GM12872 (cell line): ENCODE measurements around the gene TNFAIP2.

ENCODE experiments used
- TF ChIP-seq, protein P1 (sequence below): IDR thresholded peaks from 3 replicates; pipeline ENCODE4 v1.5.1; 2011; ENCODE audit warnings: low read depth, mild to moderate bottlenecking, low read length, moderate library complexity; ENCODE audit not compliant: insufficient read depth

Gene TNFAIP2

DNA sequence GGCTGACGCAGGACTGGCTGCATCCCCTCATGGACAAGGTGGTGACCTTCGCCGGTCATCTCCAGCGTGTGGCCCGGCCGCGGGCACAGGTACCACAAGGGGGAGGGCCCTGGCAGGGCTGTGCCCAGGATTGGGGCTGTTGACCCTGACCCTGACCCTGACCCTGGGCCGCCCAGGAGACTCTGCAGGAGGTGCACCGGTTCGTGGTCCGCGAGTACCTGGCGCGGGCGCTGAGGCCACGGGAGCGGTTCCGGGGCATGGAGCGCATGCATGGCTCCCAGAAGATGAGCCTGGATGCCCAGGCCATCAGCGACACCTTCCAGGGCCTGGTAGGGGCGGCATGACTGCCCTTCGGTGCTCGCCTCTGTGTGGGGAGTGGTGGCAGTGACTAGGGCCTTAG lies 15.8 kb upstream of the TNFAIP2 start:
- TF ChIP-seq, protein P1, sequence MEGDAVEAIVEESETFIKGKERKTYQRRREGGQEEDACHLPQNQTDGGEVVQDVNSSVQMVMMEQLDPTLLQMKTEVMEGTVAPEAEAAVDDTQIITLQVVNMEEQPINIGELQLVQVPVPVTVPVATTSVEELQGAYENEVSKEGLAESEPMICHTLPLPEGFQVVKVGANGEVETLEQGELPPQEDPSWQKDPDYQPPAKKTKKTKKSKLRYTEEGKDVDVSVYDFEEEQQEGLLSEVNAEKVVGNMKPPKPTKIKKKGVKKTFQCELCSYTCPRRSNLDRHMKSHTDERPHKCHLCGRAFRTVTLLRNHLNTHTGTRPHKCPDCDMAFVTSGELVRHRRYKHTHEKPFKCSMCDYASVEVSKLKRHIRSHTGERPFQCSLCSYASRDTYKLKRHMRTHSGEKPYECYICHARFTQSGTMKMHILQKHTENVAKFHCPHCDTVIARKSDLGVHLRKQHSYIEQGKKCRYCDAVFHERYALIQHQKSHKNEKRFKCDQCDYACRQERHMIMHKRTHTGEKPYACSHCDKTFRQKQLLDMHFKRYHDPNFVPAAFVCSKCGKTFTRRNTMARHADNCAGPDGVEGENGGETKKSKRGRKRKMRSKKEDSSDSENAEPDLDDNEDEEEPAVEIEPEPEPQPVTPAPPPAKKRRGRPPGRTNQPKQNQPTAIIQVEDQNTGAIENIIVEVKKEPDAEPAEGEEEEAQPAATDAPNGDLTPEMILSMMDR: no peak

DNA sequence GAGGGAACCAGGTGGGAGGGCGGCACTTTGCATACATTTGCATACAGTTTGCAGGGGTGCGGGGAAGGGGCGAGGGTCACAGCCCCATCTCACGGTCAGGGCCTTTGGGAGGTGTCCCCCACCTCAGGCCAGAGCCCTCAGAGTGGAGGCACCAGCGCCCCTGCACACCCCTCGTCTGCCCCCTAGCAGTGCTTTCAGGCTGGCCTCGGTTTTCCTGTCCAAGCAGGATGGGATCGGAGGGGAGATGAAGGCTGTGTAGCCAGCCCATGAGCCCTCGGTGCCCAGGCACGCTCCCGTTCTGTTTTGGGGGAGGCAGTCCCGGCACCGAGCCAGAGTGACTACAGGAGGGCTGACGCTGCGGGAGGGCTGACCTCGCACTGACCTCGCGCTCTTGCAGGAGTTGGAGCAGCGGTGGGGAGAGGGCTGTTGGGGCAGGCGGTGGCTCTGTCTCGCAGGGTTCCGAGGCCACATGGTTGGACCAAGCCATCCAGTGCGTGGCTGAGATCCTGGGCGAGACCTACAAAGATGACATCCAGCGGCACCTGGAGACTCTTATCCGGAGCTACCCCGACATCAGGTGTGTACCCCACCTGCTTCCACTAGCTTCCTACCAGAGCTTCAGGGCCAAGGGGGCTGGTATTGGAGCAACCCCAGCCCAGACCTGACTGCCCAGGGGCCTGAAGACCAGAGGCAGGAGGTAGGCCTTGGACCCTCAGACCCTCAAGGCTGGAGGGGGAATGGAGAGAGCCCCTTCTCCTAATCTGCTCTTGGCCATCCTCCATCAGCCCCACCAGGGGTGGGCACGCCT lies 15.1 kb upstream of the TNFAIP2 start:
- TF ChIP-seq, protein P1: no peak

DNA sequence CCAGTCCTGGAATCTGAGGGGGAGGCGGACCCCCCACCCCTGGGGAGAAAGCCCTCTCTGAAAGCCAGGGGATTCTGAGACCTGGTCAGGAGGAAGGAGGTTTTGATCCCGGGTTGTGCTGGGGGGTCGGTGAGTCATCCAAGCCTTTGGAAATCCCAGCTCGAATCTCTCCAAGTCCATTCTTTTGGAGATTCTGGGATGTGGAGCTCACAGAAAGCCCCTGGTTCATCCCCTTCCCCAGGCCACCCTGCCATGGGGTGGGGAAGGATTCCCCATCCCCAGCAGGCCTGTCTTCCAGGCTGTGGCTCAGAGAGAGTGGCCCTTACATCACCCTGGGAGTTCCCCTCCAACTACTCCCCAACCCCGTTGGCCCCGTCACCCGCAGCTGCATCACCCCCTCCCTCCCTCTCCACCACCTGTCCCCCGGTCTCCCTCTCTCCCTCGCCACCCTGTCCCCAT lies 14.5 kb upstream of the TNFAIP2 start:
- TF ChIP-seq, protein P1: no peak

DNA sequence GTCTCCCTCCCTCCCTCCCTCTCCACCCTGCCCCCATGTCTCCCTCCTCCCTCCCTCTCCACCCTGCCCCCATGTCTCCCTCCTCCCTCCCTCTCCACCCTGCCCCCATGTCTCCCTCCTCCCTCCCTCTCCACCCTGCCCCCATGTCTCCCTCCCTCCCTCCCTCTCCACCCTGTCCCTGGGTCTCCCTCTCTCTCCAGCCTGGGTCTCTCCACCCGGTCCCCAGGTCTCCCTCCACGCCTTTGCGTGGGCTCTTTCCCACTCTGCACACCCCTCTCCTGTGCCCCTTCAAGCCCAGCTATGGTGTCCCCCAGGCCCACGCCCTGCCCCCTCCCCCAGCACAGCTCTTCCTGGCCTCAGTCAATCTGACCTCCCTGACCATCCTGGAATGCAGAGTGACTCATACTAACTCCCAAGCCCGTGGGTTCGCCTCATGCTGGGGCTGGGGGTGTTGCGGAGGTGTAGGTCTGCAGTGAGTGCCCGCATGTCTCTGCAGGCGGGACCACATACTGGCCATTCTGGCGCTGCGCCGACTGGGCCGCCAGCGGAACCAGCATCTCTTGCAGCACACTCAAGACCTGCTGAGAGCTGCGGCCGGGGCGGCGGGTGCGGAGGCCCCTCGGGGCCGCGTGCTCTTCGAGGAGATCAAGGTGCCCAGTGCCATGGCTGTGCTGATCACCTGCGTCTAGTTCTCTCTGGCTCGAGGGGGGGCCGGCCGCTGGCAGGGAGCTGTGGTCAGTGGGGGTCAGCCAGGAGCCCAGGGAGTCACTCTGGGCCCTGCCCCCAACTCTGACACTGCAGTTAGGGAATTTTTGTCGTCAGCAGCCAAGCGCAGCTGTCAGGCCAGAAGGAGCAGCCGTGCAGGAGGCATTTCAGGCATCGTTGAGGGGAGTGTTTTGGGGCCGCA lies 13.5 kb upstream of the TNFAIP2 start:
- TF ChIP-seq, protein P1: no peak

DNA sequence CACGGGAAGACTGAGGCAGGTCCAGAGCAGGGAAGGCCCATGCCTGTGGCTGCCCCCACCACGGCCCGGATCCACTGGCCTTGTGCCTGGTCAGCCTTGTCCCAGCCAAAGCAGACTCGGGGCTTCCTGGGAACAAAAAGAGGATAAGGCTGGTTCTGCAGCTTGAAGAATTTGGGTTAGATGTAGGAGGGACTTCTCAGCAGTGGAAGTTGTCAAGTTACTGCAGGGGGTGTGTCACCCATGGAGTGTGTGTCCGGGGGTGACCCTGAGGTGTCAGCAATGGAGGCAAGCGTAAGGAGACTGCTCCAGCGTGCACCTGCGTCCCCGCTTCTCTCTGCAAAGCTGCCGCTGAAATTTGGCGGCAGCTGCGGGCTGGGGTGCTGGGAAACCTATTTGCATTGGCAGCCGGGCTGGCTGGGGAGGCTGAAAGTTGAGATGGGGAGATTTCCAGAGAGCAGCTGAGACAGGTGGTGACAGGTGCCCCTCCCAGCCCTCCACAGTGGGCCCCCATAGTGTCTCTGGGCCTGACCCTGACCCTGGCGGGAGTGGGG lies 12.5 kb upstream of the TNFAIP2 start:
- TF ChIP-seq, protein P1: no peak

DNA sequence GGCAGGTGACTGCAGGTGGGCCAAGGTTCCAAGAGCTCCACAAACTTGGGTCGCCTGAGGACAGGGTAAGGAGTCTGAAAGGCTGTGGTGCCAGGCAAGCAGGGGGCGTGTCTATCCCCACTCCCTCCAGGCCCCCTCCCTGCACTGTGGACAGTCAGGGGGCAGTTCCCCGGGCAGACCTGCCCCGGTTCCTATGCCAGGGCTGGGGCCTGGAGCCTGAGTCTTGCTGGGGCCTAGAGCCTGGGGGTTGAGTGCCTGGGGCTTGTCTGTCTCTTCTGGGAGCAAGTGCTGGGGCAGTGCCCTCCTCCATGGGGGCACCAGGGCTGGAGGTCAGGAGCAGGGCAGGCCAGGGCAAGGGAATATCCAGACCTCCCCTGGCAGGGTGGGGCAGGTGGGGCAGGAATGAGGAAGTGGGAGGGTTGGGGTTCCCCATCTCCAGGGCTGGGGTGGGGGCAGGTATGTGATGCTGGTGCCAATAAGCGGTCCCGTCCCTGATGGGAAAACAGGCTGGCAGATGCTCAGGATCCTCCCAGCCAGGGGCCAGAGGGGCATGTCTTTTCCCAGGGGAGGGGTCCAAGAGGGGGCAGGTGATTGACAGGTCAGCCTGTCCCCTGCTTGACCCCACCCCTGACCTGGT lies 11.9 kb upstream of the TNFAIP2 start:
- TF ChIP-seq, protein P1: no peak
